GM21528 (cell line): ENCODE measurements around the gene VWA3B.
"Not testable (repeated sequence)": the region's sequence is repeated elsewhere in the genome, so short reads cannot be mapped to it uniquely, and the experiment has no call there.

Experiments used
- ATAC-seq: cut with Tn5 transposase; IDR thresholded peaks from one replicate; pipeline ENCODE4 v1.9.1; 2021; ENCODE audit warnings: mild to moderate bottlenecking, moderate library complexity; ENCODE audit not compliant: unreplicated experiment, low FRiP score

The VWA3B gene

GRCh38 chr2:98084151-98084868 lies 2.7 kb upstream of the VWA3B start:
- ATAC-seq = no peak

GRCh38 chr2:98084869-98085238 lies 2.1 kb upstream of the VWA3B start:
- ATAC-seq = no peak

- ATAC-seq = no peak
These were observed 1.3 kb upstream of the VWA3B start for GRCh38 chr2:98085649-98086048.

- no peak for ATAC-seq
These were observed 567 bp downstream of the VWA3B start for GRCh38 chr2:98087447-98088020.

GRCh38 chr2:98088261-98088660 lies 1.3 kb downstream of the VWA3B start:
- no peak for ATAC-seq

GRCh38 chr2:98089941-98090340 lies 3.0 kb downstream of the VWA3B start:
- ATAC-seq = no peak

GRCh38 chr2:98090951-98091350 lies 4.0 kb downstream of the VWA3B start:
- no peak for ATAC-seq

GRCh38 chr2:98091738-98092137 lies 4.8 kb downstream of the VWA3B start:
- no peak for ATAC-seq

GRCh38 chr2:98093146-98093545 lies 6.2 kb downstream of the VWA3B start:
- no peak for ATAC-seq

GRCh38 chr2:98093611-98094010 lies 6.6 kb downstream of the VWA3B start:
- no peak for ATAC-seq

- ATAC-seq = no peak
These were observed 13.2 kb downstream of the VWA3B start for GRCh38 chr2:98099939-98100743.

- ATAC-seq = not testable (repeated sequence)
These were observed 15.3 kb downstream of the VWA3B start for GRCh38 chr2:98102315-98102714.

- ATAC-seq = no peak
These were observed 15.9 kb downstream of the VWA3B start for GRCh38 chr2:98102878-98103277.

GRCh38 chr2:98108110-98108509 lies 21.1 kb downstream of the VWA3B start:
- ATAC-seq = no peak

- ATAC-seq = no peak
These were observed 23.8 kb downstream of the VWA3B start for GRCh38 chr2:98110741-98111140.

GRCh38 chr2:98114643-98115330 lies 27.8 kb downstream of the VWA3B start:
- ATAC-seq = no peak

GRCh38 chr2:98118161-98118560 lies 31.2 kb downstream of the VWA3B start:
- no peak for ATAC-seq

GRCh38 chr2:98118852-98119251 lies 31.9 kb downstream of the VWA3B start:
- ATAC-seq = no peak

GRCh38 chr2:98121149-98121548 lies 34.2 kb downstream of the VWA3B start:
- no peak for ATAC-seq

- ATAC-seq = no peak
These were observed 35.6 kb downstream of the VWA3B start for GRCh38 chr2:98122524-98122923.

- ATAC-seq = no peak
These were observed 36.3 kb downstream of the VWA3B start for GRCh38 chr2:98123286-98123685.
